Caco-2 (cell line): Measurements from ENCODE around the gene PRKAR1A. TPM values are rescaled to one million over a fixed set of nuclear protein-coding genes. Genes with fewer than 3 reads are reported as not detected.

Experiments used
- BruUV-seq: library from RNA; stranded (reverse); fragments of 400-500 nt; replicated peaks from 2 replicates; lab custom pipeline; 2021; lab: Mats Ljungman, UMichigan
- CTCF ChIA-PET: fragments of 300-600 bp; sonication (Branson Sonifier 250); formaldehyde crosslinking; loops from one replicate; lab custom pipeline; 2022; ENCODE audit warnings: antibody characterized with exemption; lab: Charles Lee
- POLR2A ChIA-PET: fragments of 300-600 bp; sonication (Branson Sonifier 250); formaldehyde crosslinking; loops from one replicate; lab custom pipeline; 2022; ENCODE audit warnings: antibody characterized with exemption; lab: Charles Lee
- DNase-seq, 2 experiments: peaks; one replicate each; pipeline versions ENCODE4 v3.0.0 to v3.0.0-alpha.2; 2020 to 2022
- H3K27me3 ChIP-seq: replicated peaks from 2 replicates; pipeline ENCODE4 v1.6.0; 2011; ENCODE audit warnings: low read length; ENCODE audit not compliant: control insufficient read depth, insufficient read depth
- H3K36me3 ChIP-seq: 2 replicates; pipeline ENCODE4 v1.5.1; 2011; ENCODE audit warnings: low read length; ENCODE audit not compliant: control insufficient read depth, insufficient read depth
- H3K4me1 ChIP-seq: fragments of 250-450 bp; sonication (Bioruptor Pico); 2 replicates; pipeline ENCODE4 v1.5.1; 2020; ENCODE audit warnings: mild to moderate bottlenecking
- H3K4me3 ChIP-seq: 2 replicates; pipeline ENCODE4 v1.5.1; 2011; ENCODE audit warnings: low read depth, mild to moderate bottlenecking, control low read depth, low read length
- H3K9me3 ChIP-seq: fragments of 250-450 bp; sonication (Bioruptor Pico); 2 replicates; pipeline ENCODE4 v1.5.1; 2020; ENCODE audit warnings: mild to moderate bottlenecking, moderate library complexity
- H3K27ac Mint-ChIP-seq: one replicate; pipeline ENCODE4 v1.8.0; 2022; ENCODE audit warnings: mixed read lengths; ENCODE audit not compliant: unreplicated experiment
- H3K27me3 Mint-ChIP-seq: one replicate; pipeline ENCODE4 v1.8.0; 2022; ENCODE audit warnings: mixed read lengths; ENCODE audit not compliant: insufficient read depth, unreplicated experiment
- H3K36me3 Mint-ChIP-seq: one replicate; pipeline ENCODE4 v1.8.0; 2022; ENCODE audit warnings: mild to moderate bottlenecking, mixed read lengths; ENCODE audit not compliant: insufficient read depth, unreplicated experiment
- H3K4me1 Mint-ChIP-seq: one replicate; pipeline ENCODE4 v1.8.0; 2022; ENCODE audit warnings: low read depth, mixed read lengths; ENCODE audit not compliant: unreplicated experiment
- H3K4me3 Mint-ChIP-seq: one replicate; pipeline ENCODE4 v1.8.0; 2022; ENCODE audit warnings: mild to moderate bottlenecking, moderate library complexity, mixed read lengths; ENCODE audit not compliant: unreplicated experiment
- H3K9me3 Mint-ChIP-seq: one replicate; pipeline ENCODE4 v1.8.0; 2022; ENCODE audit warnings: mixed read lengths; ENCODE audit not compliant: unreplicated experiment
- CTCF ChIP-seq, 2 experiments: fragments of 200-600 bp in 1 of 2; IDR thresholded peaks; 1 replicate in 1 of 2; 2 replicates in 1 of 2; pipeline versions ENCODE4 v1.5.1 to v1.8.0; 2011 to 2022; ENCODE audit warnings: antibody characterized with exemption in 1 of 2, control low read depth in 1 of 2, inconsistent platforms in 1 of 2, low read depth in 1 of 2, low read length in 1 of 2, mild to moderate bottlenecking in 1 of 2, moderate library complexity in 1 of 2; ENCODE audit not compliant: insufficient read depth in 1 of 2, severe bottlenecking in 1 of 2, unreplicated experiment in 1 of 2
- intact Hi-C: fragments of 100-400 bp; cut with micrococcal nuclease; formaldehyde crosslinking; loops from one replicate; pipeline ENCODE4 v1.10.0; 2022; ENCODE audit not compliant: unreplicated experiment
- total RNA-seq: library from RNA; stranded (reverse); gene quantifications from 2 replicates; pipeline ENCODE4 v1.2.3, GENCODE V29; 2022

Gene PRKAR1A
- total RNA-seq, 1 experiment from 2014 or later = 160 TPM

DNA sequence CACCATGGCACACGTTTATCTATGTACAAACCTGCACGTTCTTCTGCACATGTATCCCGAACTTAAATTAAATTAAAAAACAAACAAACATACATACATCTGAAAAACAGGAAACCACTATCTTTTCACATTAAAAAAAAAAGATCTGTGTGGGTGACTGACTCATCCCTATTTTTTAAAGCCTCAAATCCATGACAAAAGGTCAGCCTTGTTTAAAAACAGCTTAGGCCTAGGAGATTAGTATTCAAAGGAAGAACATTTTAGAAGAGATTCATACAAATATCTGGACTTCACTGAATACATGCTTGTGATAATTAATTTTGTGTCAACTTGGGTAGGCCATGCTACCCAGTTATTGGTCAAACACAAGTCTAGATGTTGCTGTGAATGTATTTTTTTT is 4.7 kb upstream of the PRKAR1A start:
- Histone ChIP-seq H3K4me3 (no peak overlapping the region), H3K27me3 (no peaks in the 10 kb centered on the region), H3K9me3 (no peaks in the 10 kb centered on the region; the same call in 1 of the 2 replicates), H3K4me1 (peaks cover 6% of the 10 kb centered on the region; the same call in 1 of the 2 replicates), H3K36me3 (no peaks in the 10 kb centered on the region)
- peaks cover 7% of the 10 kb centered on the region for H3K36me3 Mint-ChIP-seq
- H3K9me3 Mint-ChIP-seq = peaks cover 9% of the 10 kb centered on the region
- no peak overlapping the region for H3K4me3 Mint-ChIP-seq
- H3K27me3 Mint-ChIP-seq = no peaks in the 10 kb centered on the region
- DNase-seq = no peak
- no TSS peak for BruUV-seq
- POLR2A ChIA-PET = no interaction called here
- intact Hi-C loops = no loop called here
- CTCF ChIA-PET = interaction anchor here (0.7 kb wide), 1 partner anchor 26 kb away, joined by 3 read pairs; no protein-coding TSS in a partner anchor
- H3K27ac Mint-ChIP-seq = no peak overlapping the region
- no peak for TF ChIP-seq CTCF (IDR thresholded peaks at IDR 0.05; ENCODE audit: insufficient read depth in 1 of 2, low read depth in 1 of 2, low read length in 1 of 2, severe bottlenecking in 1 of 2, unreplicated experiment in 1 of 2)
- H3K4me1 Mint-ChIP-seq = no peaks in the 10 kb centered on the region

- Mint-ChIP-seq H3K36me3 (peaks cover 7% of the 10 kb centered on the region), H3K9me3 (peaks cover 4% of the 10 kb centered on the region), H3K4me1 (peaks cover 10% of the 10 kb centered on the region), H3K27me3 (no peaks in the 10 kb centered on the region), H3K27ac (no peak overlapping the region), H3K4me3 (no peak overlapping the region)
- Histone ChIP-seq H3K36me3 (no peaks in the 10 kb centered on the region), H3K4me1 (peaks cover 15% of the 10 kb centered on the region), H3K9me3 (no peaks in the 10 kb centered on the region), H3K27me3 (no peaks in the 10 kb centered on the region), H3K4me3 (no peak overlapping the region)
- intact Hi-C loops = no loop called here
- TF ChIP-seq CTCF (IDR thresholded peaks at IDR 0.05; ENCODE audit: insufficient read depth in 1 of 2, low read depth in 1 of 2, low read length in 1 of 2, severe bottlenecking in 1 of 2, unreplicated experiment in 1 of 2) = no peak
- DNase-seq = no peak
- POLR2A ChIA-PET = no interaction called here
- BruUV-seq = no TSS peak
- CTCF ChIA-PET = no interaction called here
These were observed 2.8 kb upstream of the PRKAR1A start for GRCh38 chr17:68509141-68510057.

DNA sequence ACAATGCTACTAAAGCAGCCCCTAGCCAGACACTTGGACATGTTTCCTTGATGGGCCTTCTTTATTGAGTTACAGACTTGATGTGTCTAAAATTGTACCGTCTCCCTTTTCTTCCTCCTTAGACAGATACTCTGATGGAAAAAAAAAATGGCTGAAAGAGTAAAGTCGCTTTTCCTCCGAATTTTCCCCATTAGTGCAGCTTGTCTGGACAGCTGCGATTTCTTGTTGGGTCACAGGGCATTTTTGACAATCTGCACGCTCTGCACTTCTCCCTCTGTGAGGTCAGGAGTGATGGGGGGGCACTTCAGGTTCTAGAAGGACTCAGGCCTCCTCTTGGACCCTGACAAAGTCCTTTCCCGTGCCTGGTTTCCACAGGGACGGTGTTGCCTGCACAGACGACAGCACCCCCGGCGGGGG is 968 bp upstream of the PRKAR1A start:
- no TSS peak for BruUV-seq
- CTCF ChIA-PET = interaction anchor here (1.5 kb wide), 1 partner anchor 26 kb away, joined by 4 read pairs; no protein-coding TSS in a partner anchor
- Histone ChIP-seq H3K4me3 (peak overlapping the region; percentile 77), H3K27me3 (no peaks in the 10 kb centered on the region), H3K4me1 (peaks cover 15% of the 10 kb centered on the region), H3K36me3 (no peaks in the 10 kb centered on the region), H3K9me3 (no peaks in the 10 kb centered on the region)
- POLR2A ChIA-PET = interaction anchor here (0.6 kb wide), 1 partner anchor 26 kb away, joined by 4 read pairs; no protein-coding TSS in a partner anchor
- DNase-seq = no peak
- H3K36me3 Mint-ChIP-seq = peaks cover 16% of the 10 kb centered on the region
- intact Hi-C loops = no loop called here
- no peaks in the 10 kb centered on the region for H3K27me3 Mint-ChIP-seq
- peak in 1 of 2 experiments; percentile 40 for TF ChIP-seq CTCF (IDR thresholded peaks at IDR 0.05; ENCODE audit: insufficient read depth in 1 of 2, low read depth in 1 of 2, low read length in 1 of 2, severe bottlenecking in 1 of 2, unreplicated experiment in 1 of 2)
- H3K9me3 Mint-ChIP-seq = no peaks in the 10 kb centered on the region
- H3K4me3 Mint-ChIP-seq = peak overlapping the region; percentile 93
- peak overlapping the region; percentile 97 for H3K27ac Mint-ChIP-seq
- peaks cover 10% of the 10 kb centered on the region for H3K4me1 Mint-ChIP-seq
